ENCODE measurements around the gene TMPRSS3.

DNA sequence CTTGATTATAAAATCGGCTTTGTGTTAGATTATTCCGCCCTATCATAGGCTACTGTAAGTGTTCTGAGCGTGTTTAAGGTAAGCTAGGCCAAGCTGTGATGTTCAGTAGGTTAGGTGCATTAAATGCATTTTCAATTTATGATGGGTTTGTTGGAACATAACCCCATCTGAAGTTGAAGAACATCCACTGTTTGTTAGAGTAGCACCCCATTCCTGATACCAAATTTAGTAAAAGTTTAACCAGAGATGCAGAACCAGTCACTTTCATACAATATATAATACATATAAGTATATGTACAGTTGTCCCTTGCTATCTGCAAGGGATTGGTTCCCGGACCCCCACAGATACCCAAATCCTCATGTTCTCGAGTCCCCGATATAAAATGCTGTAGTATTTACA is 24.0 kb upstream of the TMPRSS3 start:
- TF ChIP-seq, protein P1, sequence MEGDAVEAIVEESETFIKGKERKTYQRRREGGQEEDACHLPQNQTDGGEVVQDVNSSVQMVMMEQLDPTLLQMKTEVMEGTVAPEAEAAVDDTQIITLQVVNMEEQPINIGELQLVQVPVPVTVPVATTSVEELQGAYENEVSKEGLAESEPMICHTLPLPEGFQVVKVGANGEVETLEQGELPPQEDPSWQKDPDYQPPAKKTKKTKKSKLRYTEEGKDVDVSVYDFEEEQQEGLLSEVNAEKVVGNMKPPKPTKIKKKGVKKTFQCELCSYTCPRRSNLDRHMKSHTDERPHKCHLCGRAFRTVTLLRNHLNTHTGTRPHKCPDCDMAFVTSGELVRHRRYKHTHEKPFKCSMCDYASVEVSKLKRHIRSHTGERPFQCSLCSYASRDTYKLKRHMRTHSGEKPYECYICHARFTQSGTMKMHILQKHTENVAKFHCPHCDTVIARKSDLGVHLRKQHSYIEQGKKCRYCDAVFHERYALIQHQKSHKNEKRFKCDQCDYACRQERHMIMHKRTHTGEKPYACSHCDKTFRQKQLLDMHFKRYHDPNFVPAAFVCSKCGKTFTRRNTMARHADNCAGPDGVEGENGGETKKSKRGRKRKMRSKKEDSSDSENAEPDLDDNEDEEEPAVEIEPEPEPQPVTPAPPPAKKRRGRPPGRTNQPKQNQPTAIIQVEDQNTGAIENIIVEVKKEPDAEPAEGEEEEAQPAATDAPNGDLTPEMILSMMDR (IDR thresholded peaks at IDR 0.05 in 8 of 11, conservative IDR thresholded peaks at IDR 0.05 in 3 of 11) = no peak
- TF ChIP-seq POLR2A (IDR thresholded peaks at IDR 0.05) (no peak), POLR2AphosphoS5 (IDR thresholded peaks at IDR 0.05) (no peak)

Data from spleen (tissue), 7 donors.